OCI-LY1 (cell line): ENCODE data around the gene DCAF4.

Source experiments
- EZH2 ChIP-seq: fragments of 200-600 bp; sonication (generic), shearing (Covaris generic); IDR thresholded peaks from 2 replicates; pipeline ENCODE4 v1.8.0; 2017; ENCODE audit warnings: borderline replicate concordance, mixed run types, mild to moderate bottlenecking, antibody characterized with exemption, low read length, moderate library complexity, mixed read lengths
- TF ChIP-seq, protein P1 (sequence below): fragments of 200-600 bp; sonication (generic), shearing (Covaris generic); IDR thresholded peaks from 2 replicates; pipeline ENCODE4 v1.5.1; 2017; ENCODE audit warnings: mild to moderate bottlenecking, antibody characterized with exemption, low read length, moderate library complexity, mixed read lengths

DNA sequence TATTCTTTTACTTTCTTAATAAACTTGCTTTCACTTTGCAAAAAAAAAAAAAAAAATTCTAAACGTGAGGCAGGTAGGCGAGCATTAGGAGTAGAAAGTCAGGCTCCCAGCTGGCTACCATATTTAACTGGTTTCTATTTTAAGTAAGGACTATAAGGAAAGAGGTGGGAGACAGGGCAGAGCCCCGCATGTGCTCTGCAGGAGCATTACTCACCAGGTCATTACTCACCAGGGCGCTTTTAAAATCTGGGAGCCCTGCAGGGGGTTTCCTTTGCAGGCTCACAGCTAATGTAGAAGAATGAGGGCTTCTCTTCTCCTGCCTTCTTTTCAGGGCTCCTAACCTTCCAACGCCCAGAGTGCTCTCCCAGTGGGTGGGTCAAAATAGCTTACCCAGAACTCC is 18.4 kb upstream of the DCAF4 start:
- no peak for TF ChIP-seq EZH2
- TF ChIP-seq, protein P1, sequence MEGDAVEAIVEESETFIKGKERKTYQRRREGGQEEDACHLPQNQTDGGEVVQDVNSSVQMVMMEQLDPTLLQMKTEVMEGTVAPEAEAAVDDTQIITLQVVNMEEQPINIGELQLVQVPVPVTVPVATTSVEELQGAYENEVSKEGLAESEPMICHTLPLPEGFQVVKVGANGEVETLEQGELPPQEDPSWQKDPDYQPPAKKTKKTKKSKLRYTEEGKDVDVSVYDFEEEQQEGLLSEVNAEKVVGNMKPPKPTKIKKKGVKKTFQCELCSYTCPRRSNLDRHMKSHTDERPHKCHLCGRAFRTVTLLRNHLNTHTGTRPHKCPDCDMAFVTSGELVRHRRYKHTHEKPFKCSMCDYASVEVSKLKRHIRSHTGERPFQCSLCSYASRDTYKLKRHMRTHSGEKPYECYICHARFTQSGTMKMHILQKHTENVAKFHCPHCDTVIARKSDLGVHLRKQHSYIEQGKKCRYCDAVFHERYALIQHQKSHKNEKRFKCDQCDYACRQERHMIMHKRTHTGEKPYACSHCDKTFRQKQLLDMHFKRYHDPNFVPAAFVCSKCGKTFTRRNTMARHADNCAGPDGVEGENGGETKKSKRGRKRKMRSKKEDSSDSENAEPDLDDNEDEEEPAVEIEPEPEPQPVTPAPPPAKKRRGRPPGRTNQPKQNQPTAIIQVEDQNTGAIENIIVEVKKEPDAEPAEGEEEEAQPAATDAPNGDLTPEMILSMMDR, result no peak
